Testis (tissue), 2 donors: Measurements from ENCODE around the gene MMD2.

Experiments
- POLR2A ChIP-seq: fragments of 450-650 bp; IDR thresholded peaks from one replicate; pipeline ENCODE4 v1.6.1; 2017; ENCODE audit warnings: antibody characterized with exemption, mild to moderate bottlenecking, moderate library complexity
- TF ChIP-seq, protein P1 (sequence below), 3 experiments: fragments of 450-650 bp in 2 of 3; fragments of 200-600 bp in 1 of 3; sonication (generic) in 1 of 3; IDR thresholded peaks; one replicate each; pipeline ENCODE4 v1.5.1; 2016 to 2019; ENCODE audit warnings: antibody characterized with exemption in 3 of 3, mild to moderate bottlenecking in 2 of 3, moderate library complexity in 1 of 3

DNA sequence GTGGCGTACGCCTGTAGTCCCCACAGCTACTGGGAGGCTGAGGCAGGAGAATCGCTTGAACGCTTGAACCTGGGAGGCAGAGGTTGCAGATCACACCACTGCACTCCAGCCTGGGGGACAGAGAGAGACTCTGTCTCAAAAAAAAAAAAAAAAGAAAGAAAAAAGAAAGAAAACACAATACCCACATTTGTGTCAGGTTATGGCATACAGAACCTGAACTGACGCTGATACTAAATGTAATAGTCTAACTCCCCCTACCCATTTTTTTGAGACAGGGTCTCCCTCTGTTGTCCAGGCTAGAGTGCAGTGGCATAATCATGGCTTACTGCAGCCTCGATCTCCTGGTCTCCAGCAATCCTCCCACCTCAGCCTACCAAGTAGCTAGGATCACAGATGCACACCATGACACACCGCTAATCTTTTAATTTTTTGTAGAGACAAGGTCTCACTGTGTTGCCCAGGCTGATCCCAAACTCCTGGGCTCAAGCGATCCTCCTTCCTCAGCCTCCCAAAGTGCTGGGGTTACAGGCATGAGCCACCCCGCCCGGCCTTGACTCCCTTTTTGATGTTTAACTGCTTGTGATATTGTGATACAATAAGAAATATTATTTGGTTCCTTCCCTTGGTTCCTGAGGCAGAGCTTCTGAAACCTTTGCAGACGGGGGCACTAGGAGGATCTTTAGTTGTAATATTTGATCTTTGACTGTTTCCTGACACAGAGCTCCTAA lies 6.5 kb upstream of the MMD2 start:
- no peak for TF ChIP-seq POLR2A
- TF ChIP-seq, protein P1, sequence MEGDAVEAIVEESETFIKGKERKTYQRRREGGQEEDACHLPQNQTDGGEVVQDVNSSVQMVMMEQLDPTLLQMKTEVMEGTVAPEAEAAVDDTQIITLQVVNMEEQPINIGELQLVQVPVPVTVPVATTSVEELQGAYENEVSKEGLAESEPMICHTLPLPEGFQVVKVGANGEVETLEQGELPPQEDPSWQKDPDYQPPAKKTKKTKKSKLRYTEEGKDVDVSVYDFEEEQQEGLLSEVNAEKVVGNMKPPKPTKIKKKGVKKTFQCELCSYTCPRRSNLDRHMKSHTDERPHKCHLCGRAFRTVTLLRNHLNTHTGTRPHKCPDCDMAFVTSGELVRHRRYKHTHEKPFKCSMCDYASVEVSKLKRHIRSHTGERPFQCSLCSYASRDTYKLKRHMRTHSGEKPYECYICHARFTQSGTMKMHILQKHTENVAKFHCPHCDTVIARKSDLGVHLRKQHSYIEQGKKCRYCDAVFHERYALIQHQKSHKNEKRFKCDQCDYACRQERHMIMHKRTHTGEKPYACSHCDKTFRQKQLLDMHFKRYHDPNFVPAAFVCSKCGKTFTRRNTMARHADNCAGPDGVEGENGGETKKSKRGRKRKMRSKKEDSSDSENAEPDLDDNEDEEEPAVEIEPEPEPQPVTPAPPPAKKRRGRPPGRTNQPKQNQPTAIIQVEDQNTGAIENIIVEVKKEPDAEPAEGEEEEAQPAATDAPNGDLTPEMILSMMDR (IDR thresholded peaks at IDR 0.05), result no peak
